Right ventricle myocardium inferior (tissue), 1 donor: ENCODE results near the gene VTCN1. TPM values are rescaled to one million over a fixed set of nuclear protein-coding genes. Genes with fewer than 3 reads are reported as not detected.
A peak's percentile ranks its signal among the peaks of the same experiment; 100 is the strongest.

ENCODE experiments used
- microRNA-seq: library from miRNA; unstranded; fragments of <30 nt; microRNA quantifications from one replicate; pipeline ENCODE4 v1.2.0, GENCODE V29; 2020
- total RNA-seq: library from RNA; stranded (reverse); fragmentation: NEBNext Ultra II Directional; extraction: Animal tissue kit (Norgen Biotek cat#: 25700); gene quantifications from one replicate; pipeline ENCODE4 v1.2.1, GENCODE V29; 2021
- donor health status: DM: no; HTN: yes; CAD: no; lungs with severe emphysema.

The VTCN1 gene
- total RNA-seq, 1 donor from 2014 or later = not detected

Small RNA genes within 50 kb of the gene (microRNA-seq; reads per million reads assigned to microRNA genes)
- 5.8 reads per million, percentile 15 among the genes with 10 or more reads in this experiment for gene MIR942

Other genes starting within 250 kb of the VTCN1 start
- gene CD101, start 209.2 kb downstream of the VTCN1 start, total RNA-seq = 0.38 TPM
- gene TTF2, start 150.6 kb downstream of the VTCN1 start, total RNA-seq = 7.8 TPM
- gene TRIM45, start 89.2 kb downstream of the VTCN1 start, total RNA-seq = 13.3 TPM
- 24.6 TPM for gene MAN1A2, start 156.5 kb upstream of the VTCN1 start, total RNA-seq